Ecto neural progenitor cell (in vitro differentiated cells): Measurements from ENCODE around the gene SKIDA1.

Experiments
- DNase-seq: peaks from one replicate; pipeline ENCODE4 v3.0.0-alpha.2; 2018; ENCODE audit warnings: low spot score

The SKIDA1 gene

DNA sequence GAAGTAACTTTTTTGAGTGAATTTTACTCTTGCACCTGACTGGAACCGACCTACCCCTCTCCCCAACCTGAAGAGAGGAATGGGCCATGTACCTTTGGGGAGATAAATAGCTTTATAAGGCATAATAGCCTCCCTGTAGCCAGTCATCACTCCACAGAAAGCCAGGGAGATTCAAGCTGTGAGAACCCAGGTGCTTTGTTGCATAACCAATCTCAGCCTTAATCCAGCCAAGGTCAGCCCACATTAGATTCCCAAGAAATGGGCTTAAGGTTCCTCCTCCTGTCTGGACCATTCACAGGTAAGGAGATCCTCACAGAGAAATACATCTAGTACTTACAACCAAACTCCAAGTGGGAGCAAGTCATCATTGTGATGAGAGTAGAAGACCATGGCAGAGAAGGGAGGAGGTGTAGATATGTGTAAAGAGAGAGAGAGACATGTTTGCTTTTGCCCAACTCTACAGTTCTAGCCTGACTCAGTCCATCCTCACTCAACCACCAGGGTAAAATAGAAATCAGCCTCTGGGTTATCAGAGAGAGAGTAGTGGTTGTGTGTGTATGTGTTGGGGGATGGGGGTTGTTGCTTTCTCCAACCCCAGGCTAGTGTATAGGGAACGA lies 23.6 kb downstream of the SKIDA1 start:
- no peak for DNase-seq

DNA sequence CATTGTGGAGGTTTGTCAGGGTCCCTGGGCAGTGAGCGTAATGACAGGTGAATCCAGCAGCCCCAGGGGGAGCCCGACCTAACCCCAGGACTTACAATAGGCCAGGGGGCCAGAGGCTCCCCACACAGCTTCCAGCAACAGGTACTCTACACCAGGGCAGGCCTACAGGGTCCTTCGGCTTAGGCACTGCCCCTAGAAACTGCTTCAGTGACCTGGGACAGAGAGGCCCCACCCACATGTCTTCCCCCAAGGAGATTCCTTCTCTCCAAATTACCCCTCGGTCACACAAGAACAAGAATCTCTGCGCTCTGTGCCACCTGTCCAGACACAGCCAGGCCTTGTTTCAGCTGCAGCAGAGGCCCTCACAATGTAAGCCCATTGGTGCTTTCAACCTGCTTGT lies 24.4 kb downstream of the SKIDA1 start:
- peak; percentile 56 for DNase-seq

DNA sequence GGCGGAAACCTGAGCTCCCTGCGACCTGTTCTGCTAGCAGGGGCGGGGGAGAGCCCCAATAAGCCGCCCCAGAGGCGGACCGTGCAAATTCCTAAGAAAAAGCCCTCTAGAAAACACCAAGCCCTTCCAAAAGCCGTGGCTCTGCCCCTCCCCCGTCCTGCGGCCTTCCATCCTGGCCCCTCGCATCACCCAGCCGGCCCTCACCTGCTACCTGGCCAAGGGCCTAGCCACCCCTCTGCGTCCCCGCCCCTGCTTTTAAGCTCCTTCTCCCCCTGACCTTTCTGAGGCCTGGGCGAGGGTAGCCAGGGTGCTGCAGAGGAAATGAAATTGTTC lies 24.9 kb downstream of the SKIDA1 start:
- DNase-seq, result no peak

DNA sequence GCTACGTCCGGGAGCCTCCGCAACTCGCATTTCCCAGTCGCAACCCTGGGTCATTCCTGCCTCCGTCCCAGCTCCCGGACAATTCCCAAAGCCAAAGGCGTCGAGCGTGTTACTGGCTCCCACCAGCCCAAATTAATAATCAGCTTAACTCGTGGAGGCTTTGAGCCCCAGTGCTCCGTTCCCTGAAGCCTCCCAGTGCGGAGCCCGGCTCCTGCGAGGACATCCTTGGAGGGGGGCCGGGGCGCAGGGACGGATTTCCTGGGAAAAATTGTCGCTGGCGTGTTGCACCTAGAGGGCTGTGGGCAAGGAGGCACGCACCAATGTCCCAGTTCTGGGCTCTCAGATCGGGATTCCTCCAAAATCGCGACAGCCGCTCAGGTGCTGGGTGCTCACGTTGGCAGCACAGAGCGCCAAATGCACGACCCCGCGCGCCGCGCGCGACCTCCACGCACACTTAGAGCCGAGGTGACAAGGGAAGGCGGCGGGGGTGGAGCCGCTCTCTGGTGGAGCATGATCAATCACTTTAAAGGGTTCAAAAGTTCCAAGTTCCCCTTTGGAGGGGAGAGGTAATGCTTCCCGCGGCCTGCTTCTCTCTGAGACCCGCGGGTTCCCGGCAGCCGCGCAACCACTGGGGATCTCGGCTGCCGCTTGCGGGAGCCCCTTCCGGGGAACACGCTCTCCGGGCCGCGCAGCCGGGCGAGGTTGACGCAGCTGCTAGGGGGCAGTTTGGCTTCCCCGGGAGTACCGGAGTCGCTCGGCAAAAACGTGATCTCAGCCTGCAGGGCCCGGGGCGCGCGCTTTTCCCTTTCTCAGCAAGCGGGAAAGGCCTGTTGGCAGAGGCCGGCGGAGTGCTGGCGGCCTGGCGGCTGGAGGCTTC lies 25.5 kb downstream of the SKIDA1 start:
- DNase-seq, result peak; percentile 87

DNA sequence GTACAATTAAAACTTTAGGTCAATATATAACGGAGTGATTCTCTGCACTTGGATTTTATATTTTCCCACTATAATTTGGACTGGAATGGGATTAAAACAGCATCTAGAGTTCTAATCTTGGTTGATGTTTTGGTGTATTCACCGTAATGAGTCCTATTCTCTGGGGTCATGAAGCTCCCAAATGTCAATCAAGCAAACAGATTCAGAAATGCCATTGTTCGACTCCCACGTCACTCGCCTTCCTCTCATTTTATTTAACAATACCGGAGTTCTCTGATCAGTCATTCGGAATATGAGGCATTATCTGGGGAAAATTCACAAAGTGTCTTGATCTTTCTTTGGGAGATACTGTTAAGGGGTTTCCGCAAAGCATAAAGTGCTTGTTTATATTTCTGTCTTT lies 26.5 kb downstream of the SKIDA1 start:
- DNase-seq, result no peak

DNA sequence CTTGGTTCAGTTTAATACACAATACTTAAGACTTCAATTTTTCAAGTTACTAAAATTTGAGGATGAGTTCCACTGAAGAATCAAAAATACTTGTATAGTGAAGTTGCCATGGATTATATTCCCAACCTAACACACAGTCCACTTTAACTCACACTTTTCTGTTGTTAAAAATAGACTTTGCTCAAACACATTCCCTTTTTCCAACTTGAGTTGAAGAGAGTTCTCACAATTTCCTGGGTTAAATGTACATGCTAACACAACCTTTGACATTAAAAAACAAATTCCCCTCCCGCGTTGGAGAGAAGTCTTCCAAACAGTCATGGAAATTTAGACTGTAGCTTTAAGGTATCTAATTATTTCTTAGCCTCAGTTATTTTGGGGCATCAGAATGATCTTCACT lies 27.1 kb downstream of the SKIDA1 start:
- no peak for DNase-seq

DNA sequence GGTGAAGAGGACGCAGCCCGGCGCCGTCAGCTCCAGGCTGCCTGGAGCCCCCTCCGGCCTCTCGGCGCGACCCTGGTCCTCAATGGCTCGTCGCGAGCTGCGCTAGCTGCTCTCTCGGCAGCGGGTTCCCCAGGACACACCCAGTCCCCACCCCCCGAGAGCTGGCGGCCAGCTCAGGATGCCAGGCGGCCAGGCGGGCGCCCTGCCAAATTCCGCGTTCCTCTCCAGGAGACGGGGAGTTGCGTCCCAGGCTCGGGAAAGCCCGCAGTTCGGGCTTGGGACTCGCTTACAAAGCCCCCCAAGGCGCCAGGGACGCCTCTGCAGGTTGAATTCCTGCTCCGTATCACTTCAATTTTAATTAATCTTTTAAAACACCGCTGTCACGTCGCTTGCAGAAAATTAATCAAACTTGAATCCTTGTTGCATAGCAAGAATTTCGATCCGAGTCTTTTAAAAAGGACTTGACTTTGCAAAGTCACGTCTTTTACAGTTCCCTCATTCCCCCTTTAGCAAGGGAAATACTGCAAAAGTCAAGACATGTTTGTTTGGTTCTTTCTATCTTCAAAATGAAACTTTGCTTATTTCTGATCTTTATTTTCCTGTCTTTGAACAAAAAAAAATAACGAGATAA lies 28.2 kb downstream of the SKIDA1 start:
- DNase-seq, result peak; percentile 79

DNA sequence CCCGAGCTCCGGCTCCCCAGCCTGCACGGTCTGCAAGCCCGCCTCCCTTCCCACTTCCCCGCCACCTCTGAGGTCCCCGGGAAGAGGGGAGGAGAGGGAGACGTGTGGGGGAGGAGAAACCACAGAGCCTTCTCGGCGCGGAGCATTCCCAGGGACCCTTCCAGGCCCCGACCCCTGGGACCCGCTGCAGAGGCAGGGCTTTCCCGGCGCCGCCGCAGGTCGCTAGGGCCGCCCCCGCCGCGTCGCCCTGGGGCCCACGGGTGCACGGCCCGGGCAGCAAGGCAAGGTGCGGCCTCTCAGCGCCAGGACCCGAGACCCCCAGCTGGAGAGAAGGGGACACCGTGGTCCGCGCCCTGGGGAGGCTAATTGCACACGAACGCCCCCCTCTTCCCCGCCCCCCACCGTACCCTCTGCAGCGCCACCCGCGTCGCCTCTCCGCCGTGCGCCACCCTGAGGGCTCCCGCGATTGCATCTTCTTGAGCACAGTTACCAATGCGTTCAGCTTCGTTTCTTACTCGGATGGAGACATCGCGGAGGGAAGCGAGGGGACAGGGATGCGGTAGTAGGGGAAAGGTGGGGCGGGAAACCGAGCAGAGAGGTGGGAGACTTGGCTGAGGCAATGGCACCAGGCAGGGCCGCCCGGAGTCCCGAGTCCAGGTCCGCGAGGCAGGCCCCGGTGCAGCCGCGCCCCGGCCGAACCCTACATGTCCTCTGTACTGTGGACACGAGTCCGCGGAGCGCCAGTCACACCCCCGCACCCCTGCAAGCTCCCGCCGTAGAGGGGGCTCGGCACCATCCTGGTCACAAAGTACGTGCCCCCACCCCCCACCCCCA lies 28.9 kb downstream of the SKIDA1 start:
- DNase-seq, result peak; percentile 81

DNA sequence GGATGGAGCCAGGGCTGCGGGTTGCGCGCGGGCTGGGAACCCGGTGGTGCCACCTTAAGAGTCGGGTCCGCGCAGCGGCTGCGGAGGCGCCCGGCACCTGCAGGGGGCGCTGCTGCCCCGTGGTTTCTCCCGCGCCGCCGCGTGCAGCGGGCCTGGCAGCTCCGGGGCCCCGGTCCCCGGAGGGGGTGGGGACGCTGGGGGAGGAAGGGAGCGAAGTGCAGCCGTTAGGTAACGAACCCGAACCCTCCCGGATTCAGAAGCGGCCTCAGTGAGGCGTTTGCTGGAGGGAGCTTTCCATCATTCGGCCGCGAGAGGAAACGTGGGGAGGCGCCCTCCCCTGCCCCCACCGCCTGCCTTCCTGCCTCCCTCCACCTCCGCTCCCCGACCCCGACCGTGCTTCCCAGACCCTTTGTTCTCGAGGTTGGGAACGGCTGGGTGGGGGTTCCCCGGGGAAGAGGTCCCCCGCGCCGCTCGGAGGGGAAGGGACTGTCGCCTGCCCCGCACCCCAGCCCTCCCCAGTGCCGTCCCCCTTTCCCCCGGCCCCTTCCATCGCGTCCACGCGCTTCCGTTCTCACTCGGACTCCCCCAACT lies 29.6 kb downstream of the SKIDA1 start:
- DNase-seq, result peak; percentile 94

DNA sequence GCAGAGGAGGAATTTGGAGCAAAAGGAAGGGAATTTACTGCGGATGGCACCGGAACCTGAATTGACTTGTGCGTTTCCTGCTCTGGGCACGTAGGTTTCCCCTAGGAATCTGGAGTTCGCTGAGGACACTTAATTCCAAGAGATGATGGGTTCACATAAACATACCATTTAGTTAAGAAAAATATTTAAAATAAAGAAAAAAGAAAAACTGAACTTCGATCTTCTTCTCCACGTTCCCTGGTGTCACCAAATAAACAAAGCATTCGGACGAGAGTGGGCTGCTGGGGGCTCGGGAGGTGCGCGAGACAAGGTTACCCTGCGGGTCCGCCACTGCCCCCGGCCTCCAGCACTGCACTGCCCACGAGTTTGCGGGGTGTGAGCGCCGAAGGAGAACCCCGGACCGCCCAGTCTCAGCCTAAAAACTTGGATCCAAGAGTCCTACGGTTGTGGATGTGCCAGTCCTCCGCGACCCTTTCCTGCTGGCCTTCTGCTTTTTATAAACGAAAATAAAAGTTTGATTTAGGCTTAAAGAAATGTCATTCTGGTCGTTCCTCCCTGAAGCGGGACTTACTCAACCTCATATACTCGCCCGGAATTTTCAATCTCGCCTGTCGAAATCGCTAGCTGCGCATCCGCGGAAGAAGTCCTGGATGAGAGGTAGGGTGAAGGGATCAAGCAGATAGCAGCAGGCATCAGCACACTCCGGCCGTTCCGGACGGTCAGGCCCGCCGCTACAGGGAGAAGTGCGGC lies 30.3 kb downstream of the SKIDA1 start:
- no peak for DNase-seq

DNA sequence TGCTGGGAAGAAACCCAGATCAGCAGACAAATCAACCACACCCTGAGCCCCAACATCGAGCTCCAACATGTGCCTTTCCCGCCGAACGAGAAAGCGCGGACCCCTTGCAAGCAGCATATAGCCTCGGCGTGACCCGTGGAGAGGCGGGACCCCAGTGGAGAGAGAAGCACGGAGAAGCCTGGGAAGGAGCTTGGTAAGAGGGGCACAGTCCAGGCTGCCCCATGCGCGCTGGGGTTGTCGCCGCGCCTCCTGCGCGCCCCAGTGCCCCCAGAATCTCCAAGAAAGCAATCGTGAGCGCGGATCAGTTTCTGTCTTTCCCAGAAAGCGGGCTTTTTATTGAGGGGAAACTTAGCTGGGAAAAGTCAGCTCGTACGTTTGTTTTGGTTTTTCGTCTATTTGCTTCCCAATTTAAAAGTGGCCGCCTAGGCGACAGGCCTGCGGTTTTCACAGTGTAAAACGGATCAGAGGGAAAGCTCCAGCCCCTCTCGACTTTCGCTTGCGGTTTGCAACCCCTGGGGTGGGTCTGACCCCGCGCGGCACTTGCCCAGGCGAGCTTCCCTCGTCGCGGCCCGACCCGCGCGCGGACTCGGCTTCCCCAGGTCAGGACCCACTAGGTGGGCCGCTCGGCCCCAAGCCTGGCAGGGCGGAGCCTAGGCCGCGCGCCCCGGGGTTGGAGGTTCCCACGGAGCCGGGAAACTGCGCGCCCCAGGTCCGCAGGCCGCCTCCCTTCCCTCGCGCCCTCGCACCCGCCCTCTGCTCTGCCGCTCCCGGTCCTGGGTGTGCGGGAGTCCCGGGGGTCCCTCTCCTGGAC lies 31.1 kb downstream of the SKIDA1 start:
- DNase-seq, result peak; percentile 73

DNA sequence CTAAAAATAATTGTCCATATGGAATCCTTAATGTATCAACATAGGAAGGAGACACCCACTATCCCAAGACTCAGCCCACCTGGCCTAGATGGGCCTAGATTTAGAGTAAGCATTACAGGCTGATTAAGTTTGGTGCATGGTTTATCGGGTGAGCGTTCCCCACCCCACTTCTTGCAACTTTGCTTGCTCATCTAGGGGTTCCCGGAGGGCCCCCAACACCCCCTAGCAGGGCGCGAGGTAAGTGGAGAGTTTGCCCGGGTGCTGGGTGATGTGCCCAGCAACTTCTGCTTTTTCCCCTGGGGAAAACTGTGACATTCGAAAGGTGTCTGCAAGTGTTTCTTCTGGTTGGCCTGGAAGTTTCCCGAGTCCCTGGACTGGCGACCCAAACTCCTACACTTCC lies 31.7 kb downstream of the SKIDA1 start:
- DNase-seq, result no peak

DNA sequence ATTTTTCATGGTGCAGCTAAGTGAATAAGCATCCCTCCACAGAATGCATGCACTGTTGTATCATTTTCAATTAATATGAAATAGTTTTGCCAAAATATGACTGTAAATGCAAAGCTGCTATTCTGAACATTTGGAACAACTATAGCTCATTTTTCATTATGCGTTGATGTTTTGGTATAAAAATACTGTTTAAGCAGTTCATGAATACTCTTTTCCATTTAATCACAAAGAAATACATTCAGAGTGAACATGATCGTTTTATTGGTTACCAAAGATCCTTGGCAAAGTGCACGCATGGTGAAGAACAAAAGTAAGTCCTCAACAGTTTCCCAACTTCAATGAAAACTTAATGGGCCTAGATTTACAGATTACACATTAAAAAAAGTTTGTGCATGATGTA lies 33.1 kb downstream of the SKIDA1 start:
- no peak for DNase-seq

DNA sequence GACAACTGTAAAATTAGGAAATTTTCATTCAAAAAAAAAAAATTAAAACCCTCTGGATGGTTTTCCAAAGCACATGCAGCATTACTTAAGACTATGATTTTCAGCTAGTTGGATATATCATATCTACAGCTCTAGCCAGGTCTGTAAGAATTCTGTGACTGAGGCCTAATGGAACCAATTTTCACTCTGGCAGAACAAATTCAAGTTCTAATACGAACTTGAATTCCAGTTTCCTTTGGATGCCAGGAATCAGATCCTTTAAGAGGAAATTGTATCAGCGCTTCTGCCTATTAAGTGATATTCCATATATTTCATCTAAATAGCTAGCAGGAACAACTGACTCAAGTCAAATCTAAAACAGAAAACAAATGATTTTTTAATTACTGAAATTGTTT lies 34.8 kb downstream of the SKIDA1 start:
- DNase-seq, result no peak

DNA sequence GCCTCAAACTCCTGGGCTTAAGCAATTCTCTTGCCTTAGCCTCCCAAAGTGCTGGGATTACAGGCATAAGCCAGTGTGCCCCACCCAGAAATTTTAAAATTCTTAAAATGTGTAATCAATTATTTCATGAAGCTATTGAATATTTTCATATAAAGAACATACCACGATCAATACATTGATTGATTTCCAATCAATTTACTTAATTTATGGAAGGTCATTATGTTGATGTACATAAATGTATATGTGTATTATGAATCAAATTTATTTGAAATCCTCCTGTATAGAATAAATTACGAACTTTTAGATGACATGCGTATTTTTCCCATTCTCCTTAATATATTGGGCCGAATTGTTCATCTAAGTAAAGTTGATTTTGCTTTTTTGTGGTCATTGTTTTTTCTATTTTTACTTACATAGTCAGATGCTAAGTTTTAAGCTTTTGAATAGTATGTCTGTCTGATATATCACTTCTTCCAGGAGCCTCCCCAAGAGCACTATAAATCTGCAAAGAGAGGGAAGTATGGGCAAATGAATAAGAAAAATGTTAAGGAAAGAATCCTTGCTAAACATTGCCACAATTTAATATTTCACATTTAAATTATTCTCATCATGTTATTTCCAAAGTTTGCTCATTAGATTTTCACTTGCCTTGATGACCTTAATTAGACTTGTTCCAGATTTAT lies 35.3 kb downstream of the SKIDA1 start:
- no peak for DNase-seq

DNA sequence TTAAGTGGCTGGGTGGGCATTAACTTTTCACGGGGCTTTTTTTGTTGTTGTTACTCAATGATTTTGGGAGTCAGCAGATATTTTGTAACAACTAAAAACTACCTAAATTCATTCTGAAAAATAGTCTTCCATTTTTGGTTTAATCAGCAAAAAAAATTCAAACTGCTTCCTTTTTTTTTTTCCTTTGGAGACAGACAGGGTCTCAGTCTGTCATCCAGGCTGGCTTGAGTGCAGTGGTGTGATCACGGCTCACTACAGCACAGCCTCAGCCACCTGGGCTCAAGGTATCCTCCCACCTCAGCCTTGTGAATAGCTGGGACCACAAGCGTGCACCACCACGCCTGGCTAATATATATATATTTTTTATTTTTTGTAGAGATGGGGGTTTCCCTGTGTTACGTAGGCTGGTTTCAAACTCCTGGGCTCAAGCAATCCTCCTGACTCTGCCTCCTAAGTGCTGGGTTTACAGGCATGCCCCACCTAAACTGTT lies 36.5 kb downstream of the SKIDA1 start:
- DNase-seq, result no peak

DNA sequence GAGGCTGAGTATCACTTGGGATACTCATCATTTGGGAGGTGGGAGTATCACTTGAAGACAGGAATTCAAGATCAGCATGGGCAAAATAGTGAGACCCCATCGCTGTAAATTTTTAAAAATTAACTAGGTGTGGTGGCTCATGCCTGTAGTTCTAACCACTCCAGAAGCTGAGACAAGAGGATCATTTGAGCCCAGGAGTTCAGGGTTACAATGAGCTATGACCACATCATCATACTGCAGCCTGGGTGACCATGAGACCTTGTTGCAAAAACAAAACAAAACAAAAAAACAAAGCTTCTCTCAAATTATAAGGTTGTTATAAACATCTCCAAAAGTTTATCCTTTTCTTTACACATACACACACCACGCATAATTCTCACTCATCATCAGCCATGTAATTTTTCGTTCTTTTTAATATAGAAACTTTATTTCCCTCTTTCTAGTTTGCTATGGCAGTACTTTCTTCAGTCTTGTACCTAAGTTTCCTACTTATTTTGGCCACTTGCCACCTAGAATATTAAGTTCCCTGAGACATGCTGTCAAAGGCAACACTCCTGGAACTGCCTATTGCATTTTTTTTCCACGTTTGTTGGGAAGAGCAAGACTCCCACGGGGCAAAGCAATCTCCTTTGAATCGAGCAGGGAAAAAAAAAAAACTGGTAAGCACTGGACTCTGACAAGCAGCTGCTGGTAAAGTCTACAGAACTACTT lies 37.1 kb downstream of the SKIDA1 start:
- DNase-seq, result no peak

DNA sequence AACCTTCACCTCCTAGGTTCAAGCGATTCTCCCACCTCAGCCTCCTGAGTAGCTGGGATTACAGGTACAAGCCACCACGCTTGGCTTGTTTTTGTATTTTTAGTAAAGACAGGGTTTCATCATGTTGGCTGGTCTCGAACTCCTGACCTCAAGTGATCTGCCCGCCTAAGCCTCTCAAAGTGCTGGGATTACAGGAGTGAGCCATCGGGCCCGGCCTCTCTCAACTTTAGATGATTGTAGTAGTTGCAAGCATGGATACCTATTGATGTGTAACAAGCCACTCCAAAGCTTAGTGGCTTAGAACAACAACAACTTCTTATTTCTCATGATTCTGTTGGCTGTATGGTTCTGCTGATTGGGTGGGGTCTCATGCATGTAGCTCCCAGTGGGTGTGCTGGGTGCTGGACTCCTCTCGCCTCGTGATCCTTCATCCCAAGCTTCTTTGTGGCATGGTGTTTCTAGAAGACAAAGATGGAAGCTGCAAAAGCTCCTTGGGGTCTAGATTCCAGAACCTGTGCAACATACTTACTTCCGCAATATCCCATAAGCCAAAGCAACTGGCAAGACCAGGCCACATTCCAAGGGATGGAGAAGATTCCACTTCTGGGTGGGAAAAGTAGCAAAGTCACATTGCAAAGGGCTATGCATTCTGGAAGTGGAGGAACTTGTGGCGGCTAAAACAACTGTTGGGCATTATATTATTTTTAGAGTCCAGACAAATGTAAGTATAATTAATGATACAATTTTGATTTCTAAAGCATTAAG lies 37.9 kb downstream of the SKIDA1 start:
- DNase-seq, result no peak
